Fibroblast of villous mesenchyme (primary cell): ENCODE measurements around the gene DRAP1. TPM values are rescaled to one million over a fixed set of nuclear protein-coding genes. Genes with fewer than 3 reads are reported as not detected.
A peak's percentile ranks its signal among the peaks of the same experiment; 100 is the strongest.

ENCODE experiments used
- DNase-seq: peaks from one replicate; pipeline ENCODE4 v3.0.0-alpha.2; 2010; ENCODE audit warnings: low read depth
- H3K4me3 ChIP-seq: 2 replicates; pipeline ENCODE4 v1.5.1; 2011; ENCODE audit warnings: low read depth, mild to moderate bottlenecking, low read length
- total RNA-seq: library from RNA; depleted of rRNA; stranded (reverse); fragments of >200 nt; gene quantifications from 2 replicates; pipeline ENCODE4 v1.2.3, GENCODE V29; 2012
- TF ChIP-seq, protein P1 (sequence below): IDR thresholded peaks from 2 replicates; pipeline ENCODE4 v1.5.1; 2012; ENCODE audit warnings: low read depth, mild to moderate bottlenecking, low read length; ENCODE audit not compliant: insufficient read depth

DRAP1 gene
- total RNA-seq, 1 donor, result 218 TPM

DNA sequence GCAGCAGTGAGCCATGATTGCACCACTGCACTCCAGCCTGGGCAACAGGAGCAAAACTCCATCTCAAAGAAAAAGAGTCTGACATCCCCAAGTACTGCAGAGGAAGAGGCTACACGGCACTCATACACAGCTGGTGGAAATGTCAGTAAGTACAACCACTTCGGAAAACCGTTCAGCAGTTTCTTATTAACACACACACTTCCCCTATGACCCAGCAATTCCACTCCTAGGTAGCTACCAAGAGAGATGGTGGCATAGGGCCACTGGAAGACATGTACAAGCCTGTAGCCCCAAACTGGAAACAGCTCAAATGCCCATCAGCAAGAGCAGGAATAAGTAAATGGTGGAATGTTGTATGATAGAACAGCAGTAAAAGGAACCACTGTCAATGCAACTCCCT lies 3.3 kb downstream of the DRAP1 start:
- H3K4me3 ChIP-seq, result no peak overlapping the region
- TF ChIP-seq, protein P1, sequence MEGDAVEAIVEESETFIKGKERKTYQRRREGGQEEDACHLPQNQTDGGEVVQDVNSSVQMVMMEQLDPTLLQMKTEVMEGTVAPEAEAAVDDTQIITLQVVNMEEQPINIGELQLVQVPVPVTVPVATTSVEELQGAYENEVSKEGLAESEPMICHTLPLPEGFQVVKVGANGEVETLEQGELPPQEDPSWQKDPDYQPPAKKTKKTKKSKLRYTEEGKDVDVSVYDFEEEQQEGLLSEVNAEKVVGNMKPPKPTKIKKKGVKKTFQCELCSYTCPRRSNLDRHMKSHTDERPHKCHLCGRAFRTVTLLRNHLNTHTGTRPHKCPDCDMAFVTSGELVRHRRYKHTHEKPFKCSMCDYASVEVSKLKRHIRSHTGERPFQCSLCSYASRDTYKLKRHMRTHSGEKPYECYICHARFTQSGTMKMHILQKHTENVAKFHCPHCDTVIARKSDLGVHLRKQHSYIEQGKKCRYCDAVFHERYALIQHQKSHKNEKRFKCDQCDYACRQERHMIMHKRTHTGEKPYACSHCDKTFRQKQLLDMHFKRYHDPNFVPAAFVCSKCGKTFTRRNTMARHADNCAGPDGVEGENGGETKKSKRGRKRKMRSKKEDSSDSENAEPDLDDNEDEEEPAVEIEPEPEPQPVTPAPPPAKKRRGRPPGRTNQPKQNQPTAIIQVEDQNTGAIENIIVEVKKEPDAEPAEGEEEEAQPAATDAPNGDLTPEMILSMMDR, result no peak
- DNase-seq, result no peak

DNA sequence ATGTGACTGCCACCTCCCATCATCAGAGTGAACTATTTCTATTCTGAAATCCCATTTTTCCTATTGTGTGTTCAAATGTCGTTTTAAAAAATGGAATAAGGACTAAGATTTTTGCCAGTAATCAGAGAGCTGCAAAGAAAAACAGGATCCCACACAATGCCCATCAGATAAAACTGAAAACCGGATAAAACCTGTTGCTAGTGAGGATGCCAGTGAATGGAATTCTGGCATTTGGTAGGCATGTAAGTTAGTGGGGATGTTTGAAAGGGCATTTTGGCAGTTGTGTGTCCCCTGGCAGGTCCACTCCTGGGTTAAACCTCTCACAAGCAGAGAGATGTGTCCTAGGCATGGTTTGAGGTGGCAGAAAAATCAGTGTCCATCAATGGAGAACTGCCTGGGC lies 6.2 kb downstream of the DRAP1 start:
- no peak overlapping the region for H3K4me3 ChIP-seq
- TF ChIP-seq, protein P1, result no peak

DNA sequence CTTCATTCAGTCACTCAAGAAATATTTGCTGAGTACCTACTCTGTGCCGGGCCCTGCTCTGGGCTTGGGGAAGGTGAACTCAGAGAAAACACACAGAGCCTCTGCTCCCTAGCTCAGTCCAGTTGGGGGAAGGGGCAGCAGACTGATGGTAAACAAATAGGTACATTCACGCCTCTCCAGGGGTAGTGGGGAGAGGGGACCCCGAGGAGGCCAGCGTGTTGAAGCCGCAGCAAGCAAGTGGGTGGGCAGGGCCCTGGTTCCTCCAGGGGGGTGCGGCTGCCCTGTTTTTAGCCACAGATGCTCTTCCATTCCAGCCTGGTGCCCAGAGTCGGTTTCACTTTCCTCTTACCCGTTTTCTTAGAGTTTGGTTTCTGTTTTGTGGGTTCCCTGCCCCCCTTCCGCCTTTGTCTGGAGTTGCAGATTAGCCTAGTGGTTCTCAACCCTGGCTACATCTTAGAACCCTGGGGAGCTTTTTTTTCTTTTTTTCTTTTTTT lies 8.7 kb downstream of the DRAP1 start:
- peak; percentile 47 for DNase-seq
- H3K4me3 ChIP-seq, result no peak overlapping the region
- TF ChIP-seq, protein P1, result no peak

More for the DNA sequence above, 6.2 kb downstream of the DRAP1 start:
- no peak for DNase-seq

GRCh38 chr11:65928667-65929066 lies 9.4 kb downstream of the DRAP1 start:
- H3K4me3 ChIP-seq, result no peak overlapping the region
- TF ChIP-seq, protein P1, result no peak
- no peak for DNase-seq

DNA sequence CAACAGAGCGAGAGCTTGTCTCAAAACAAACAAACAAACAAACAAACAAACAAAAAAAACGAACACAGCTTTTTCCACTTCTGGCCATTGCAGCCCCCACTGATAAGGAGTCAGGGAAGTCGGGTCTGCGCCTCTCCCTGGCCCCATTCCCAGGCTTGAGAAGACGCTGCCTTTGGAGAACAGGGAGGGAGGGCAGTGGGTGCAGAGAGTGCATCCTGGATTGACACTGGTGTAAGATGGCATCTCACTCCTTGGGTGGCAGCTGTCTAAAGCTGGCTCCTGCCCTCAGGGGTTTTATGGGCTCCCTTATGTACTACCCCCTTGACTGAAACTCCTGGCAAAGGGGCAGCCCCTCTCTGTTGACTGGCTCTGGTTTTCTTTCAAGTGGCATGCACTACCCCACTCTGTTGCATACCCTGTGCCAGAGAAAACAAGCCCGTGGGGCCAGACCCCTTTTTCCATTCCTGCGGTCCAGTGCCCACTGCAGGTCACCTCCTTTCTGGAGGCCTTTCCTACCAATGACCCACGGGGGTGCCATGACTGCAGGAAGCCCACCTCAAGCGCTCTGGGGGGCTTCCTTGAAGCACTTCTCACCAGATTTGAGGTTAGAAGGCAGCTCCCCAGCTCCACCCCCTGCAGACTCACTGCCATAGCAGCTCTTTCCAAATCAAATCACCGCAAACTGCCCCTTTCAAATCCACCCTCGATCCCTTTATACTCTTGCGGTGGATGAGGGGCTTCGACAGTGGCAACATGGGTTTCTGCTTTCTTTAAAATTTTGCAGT lies 12.7 kb downstream of the DRAP1 start:
- TF ChIP-seq, protein P1, result no peak
- H3K4me3 ChIP-seq, result no peak overlapping the region
- DNase-seq, result no peak

DNA sequence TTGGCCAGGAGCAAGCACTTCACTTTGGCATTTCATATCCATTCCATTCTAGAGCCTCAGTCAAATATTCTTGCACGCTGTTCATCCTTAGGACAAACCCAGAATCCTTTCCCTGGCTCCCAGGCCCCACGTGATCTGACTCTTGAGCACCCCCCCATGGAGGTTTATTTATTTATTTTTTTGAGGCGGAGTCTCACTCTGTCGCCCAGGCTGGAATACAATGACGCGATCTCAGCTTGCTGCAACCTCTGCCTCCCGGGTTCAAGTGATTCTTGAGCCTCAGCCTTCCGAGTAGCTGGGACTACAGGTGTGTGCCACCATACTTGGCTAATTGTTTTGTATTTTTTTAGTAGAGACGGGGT lies 13.3 kb downstream of the DRAP1 start:
- TF ChIP-seq, protein P1, result no peak
- DNase-seq, result peak; percentile 32
- no peak overlapping the region for H3K4me3 ChIP-seq
